HG03025 (cell line): ENCODE data around the gene IGIP.

Experiments used
- ATAC-seq: cut with Tn5 transposase; IDR thresholded peaks from one replicate; pipeline ENCODE4 v1.9.1; 2021; ENCODE audit warnings: mild to moderate bottlenecking, moderate library complexity; ENCODE audit not compliant: unreplicated experiment, low FRiP score

The IGIP gene

GRCh38 chr5:140111011-140111858 is 14.5 kb upstream of the IGIP start:
- ATAC-seq = no peak

DNA sequence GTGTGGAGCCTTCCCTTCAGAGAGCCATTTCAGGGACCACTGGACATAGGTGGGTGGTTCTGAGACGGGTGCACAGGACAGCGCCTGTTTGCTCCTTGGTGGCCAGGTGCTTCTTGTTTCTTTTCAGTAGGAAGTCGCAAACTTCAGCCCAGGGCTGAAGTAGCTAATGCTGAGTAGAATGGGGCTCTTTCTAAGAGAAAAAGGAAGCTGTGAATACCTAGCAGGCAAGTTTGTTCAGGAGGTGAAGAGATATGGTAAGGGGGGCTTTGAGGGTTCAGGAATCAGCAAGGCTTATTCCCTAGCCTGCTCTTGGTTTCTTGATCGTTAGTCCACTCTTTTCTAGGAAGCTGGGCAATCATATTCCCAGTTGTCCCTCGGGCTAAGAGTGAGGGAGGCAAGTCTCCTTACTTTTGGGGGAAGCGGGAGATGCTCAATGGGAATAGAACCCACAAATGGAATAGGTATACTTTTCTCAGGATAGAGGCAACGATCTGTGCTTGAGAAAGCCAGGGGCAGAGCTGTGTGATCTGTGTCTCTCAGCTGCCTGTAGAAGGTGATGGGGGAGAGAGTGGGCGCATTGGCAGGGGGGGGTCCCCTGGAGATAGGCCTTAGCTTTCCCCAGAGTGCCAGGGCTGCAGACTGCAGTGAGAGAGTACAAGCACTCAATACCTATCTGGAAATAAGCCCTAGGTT is 13.7 kb upstream of the IGIP start:
- ATAC-seq = no peak

GRCh38 chr5:140112685-140113179 is 13.0 kb upstream of the IGIP start:
- ATAC-seq = no peak

DNA sequence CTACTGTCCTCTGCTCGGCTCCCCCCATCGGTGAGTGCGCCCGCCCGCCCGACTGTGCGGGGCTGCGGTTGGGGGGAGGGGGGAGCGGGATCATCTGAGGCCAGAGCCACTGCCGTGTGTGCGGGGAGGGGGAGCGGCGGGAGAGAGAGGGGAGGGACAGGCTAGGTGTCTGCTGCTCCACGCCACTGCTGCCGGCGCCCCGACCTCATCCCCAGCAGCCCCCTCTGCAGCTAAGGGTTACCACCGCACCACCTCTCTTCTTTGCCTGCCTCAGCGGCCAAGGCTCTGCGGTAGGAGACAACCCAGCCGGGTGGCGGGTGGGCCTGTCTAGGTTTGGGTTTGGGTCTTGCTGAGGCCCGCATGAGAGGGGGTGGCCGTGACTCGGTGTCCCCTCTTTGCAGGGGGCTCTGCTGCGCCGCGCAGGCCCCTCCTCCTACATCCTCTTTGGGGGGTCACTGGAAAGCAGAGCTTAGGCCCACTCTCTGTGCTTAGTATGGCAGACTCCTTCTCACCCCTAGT is 12.5 kb upstream of the IGIP start:
- ATAC-seq = no peak

DNA sequence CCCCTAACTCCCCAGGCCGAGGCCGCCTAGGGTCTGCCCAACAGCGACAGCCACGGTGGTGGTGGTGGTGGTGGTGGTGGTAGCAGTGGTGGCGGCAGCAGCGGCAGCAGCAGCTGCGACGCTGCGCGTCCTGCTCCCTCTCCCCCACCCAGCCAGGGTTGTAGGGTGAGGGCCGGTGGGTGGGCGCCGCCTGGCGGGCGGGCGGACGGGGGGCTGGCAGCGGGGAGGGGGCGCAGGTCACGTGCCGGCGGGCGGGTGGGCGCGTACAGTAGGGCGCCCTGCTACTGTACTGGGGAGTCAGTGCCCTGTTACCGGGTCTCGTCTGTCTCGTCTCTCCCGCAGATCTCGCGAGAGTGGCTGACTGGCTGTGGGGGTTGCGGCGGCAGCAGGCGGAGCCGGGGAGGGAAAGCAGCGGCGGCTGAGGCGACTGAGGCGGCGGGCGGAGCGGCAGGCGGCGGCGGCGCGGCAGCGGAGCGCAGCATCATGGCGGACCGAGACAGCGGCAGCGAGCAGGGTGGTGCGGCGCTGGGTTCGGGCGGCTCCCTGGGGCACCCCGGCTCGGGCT is 12.0 kb upstream of the IGIP start, which contains the start of gene PURA:
PURA (plus strand) TSS at position 411 of the 565 bp plus-strand sequence; CDS start at position 484, 73 bp downstream.
- peak; percentile 83 for ATAC-seq

GRCh38 chr5:140114341-140115185 is 11.2 kb upstream of the IGIP start:
- ATAC-seq = peak; percentile 35

DNA sequence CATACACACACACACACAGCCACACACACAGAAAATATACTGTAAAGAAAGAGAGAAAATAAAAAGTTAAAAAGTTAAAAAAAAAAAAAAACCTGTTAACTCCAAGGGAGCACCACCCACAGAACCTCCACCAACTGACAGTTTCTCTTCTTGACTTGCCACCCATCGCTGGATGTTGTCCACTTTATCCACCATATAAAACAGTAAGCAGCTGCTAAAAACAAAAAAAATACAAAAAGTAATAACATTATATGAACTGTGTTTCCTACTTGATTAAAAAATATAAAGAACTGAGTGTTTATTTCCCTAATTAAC is 10.6 kb upstream of the IGIP start:
- no peak for ATAC-seq

- no peak for ATAC-seq
Observed at GRCh38 chr5:140116716-140117115, 9.0 kb upstream of the IGIP start.

GRCh38 chr5:140117523-140117922 is 8.2 kb upstream of the IGIP start:
- no peak for ATAC-seq

DNA sequence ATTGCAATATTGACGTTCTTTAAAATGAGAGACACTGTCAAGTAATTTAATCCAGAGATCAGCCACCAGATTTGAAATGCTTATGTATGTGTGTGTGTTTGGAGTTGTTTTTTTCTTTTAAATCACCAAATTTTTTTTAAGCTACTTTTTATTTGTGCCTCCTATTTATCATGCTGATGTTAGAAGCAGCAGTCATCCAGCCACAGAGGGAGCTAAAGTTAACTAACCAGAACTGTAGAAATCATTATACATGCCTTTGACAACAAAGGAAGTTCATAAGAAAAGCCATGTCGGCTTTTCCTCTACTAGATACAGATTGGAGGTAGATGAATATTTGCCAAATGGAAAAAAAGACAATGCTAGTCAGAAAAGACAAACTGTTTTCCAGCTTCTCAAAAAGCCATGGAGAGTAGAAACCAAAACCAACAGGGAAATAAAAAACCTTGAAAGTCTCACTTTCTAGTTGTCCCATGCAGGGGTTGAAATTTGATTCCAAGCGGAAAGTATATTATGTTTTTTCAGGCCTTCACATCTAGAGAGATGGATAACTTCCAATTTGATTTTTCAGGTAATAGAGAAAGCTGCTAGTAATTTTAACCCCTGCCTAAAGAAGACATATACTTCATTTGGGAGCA is 7.3 kb upstream of the IGIP start:
- no peak for ATAC-seq

- ATAC-seq = no peak
Observed at GRCh38 chr5:140126315-140127012, 727 bp downstream of the IGIP start.

DNA sequence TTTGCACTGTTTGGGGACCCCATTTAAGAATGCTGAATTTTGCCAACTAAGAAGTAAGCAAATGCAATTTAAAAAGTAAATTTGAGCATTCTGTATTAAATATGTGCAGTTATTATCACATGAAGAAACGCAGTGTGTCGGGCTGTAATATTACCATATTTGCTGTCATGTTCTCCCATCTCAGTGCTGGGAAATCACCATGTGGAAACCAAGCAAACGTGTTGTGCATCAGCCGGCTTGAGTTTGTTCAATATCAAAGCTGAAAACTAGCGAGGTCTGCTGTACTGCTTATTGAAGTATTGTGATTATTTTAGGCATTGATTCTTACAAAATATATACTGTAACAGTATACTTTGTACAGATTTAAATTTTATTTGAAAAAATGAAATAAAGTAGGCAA is 2.6 kb downstream of the IGIP start:
- ATAC-seq = no peak

GRCh38 chr5:140130949-140131733 is 5.4 kb downstream of the IGIP start:
- ATAC-seq = no peak

DNA sequence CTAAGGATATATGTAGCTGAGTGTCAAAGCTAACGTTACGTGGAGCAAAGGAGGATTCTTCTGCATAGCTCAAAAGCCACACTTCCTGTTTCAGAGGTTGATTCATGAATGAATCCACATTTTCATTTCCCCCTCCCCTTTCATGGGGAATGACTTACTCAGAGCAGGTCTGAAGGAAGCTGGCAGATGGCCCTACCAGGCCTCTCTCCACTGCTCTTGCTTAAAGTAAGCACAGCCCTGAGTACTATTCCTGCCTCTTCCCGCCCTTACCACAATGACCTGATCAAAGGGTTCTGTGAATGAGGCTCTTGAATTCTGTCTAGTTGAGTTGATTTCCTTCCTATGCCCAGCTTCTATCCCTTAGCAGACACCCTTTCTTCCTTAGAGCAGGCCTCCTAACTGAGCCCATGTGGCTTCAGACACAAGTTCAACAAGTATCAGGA is 6.3 kb downstream of the IGIP start:
- no peak for ATAC-seq

- ATAC-seq = no peak
Observed at GRCh38 chr5:140133514-140134167, 7.9 kb downstream of the IGIP start.

- no peak for ATAC-seq
Observed at GRCh38 chr5:140134277-140134935, 8.7 kb downstream of the IGIP start.

GRCh38 chr5:140135127-140135526 is 9.4 kb downstream of the IGIP start:
- no peak for ATAC-seq
